Measurements from ENCODE around the gene FBXL3. TPM values are rescaled to one million over a fixed set of nuclear protein-coding genes. Genes with fewer than 3 reads are reported as not detected.

FBXL3 gene
- polyA plus RNA-seq, 1 donor from 2014 or later = 44.1 TPM

- H4K20me1 ChIP-seq (ENCODE audit: insufficient read depth) = peaks cover 7% of the 10 kb centered on the region
Observed at GRCh38 chr13:77016888-77017623, 9.9 kb downstream of the FBXL3 start.

More at GRCh38 chr13:77016888-77017623, 9.9 kb downstream of the FBXL3 start:
- no peaks in the 10 kb centered on the region for H3K9me3 ChIP-seq (ENCODE audit: low read length)
- TF ChIP-seq TAF1 (IDR thresholded peaks at IDR 0.05; ENCODE audit: low read depth) = no peak
- no peak for TF ChIP-seq REST (IDR thresholded peaks at IDR 0.05; ENCODE audit: borderline replicate concordance)
- TF ChIP-seq CTCF (IDR thresholded peaks at IDR 0.05; ENCODE audit: poor library complexity, severe bottlenecking) = no peak
- TF ChIP-seq EP300 (conservative IDR thresholded peaks at IDR 0.05; ENCODE audit: poor library complexity, severe bottlenecking) = no peak
- no peak for TF ChIP-seq POLR2AphosphoS5 (IDR thresholded peaks at IDR 0.05)
- TF ChIP-seq SMC3 (conservative IDR thresholded peaks at IDR 0.05; ENCODE audit: poor library complexity) = no peak
- TF ChIP-seq EZH2 (IDR thresholded peaks at IDR 0.05; ENCODE audit: borderline replicate concordance, insufficient read depth, low read length, poor library complexity, severe bottlenecking) = no peak
- TF ChIP-seq MXI1 (conservative IDR thresholded peaks at IDR 0.05; ENCODE audit: poor library complexity, severe bottlenecking) = no peak
- no peak for TF ChIP-seq RAD21 (conservative IDR thresholded peaks at IDR 0.05)
- no peaks in the 10 kb centered on the region for H3F3A ChIP-seq (ENCODE audit: insufficient read depth, low read length, poor library complexity, severe bottlenecking)
- no peaks in the 10 kb centered on the region for H3K9me2 ChIP-seq (ENCODE audit: insufficient read depth, low read length)
- no peak overlapping the region for H3K27ac ChIP-seq (ENCODE audit: low read length)
- no peak overlapping the region for H3K4me2 ChIP-seq (ENCODE audit: low read length)
- H3K79me2 ChIP-seq (replicated peaks; ENCODE audit: insufficient read depth, low read length) = peaks cover 34% of the 10 kb centered on the region
- no peaks in the 10 kb centered on the region for H3K27me3 ChIP-seq (ENCODE audit: insufficient read depth, low read depth, low read length)
- peaks cover 30% of the 10 kb centered on the region for H3K36me3 ChIP-seq (ENCODE audit: insufficient read depth, low read length)
- H3K9ac ChIP-seq (ENCODE audit: low read length) = no peak overlapping the region
- no peak overlapping the region for H3K4me3 ChIP-seq (ENCODE audit: low read length)
- H2AFZ ChIP-seq (ENCODE audit: low read depth, low read length) = no peak overlapping the region

Measured in neural cell (in vitro differentiated cells).